CD4-positive, alpha-beta T cell treated with Interleukin-15 for 4 hours (primary cell): Measurements from ENCODE around the gene LRMDA.

Experiments used
- DNase-seq: peaks from one replicate; pipeline ENCODE4 v3.0.0-alpha.2; 2020; ENCODE audit warnings: low spot score

LRMDA gene

GRCh38 chr10:75999515-76000209 lies 568.2 kb downstream of the LRMDA start:
- no peak for DNase-seq

- DNase-seq: no peak
These were observed 569.1 kb downstream of the LRMDA start for GRCh38 chr10:76000550-76000949.

GRCh38 chr10:76001019-76001418 lies 569.6 kb downstream of the LRMDA start:
- DNase-seq: no peak

GRCh38 chr10:76001461-76001860 lies 570.0 kb downstream of the LRMDA start:
- no peak for DNase-seq

- no peak for DNase-seq
These were observed 570.9 kb downstream of the LRMDA start for GRCh38 chr10:76002262-76002854.

GRCh38 chr10:76007667-76008181 lies 576.3 kb downstream of the LRMDA start:
- no peak for DNase-seq

- no peak for DNase-seq
These were observed 578.1 kb downstream of the LRMDA start for GRCh38 chr10:76009531-76009930.

- no peak for DNase-seq
These were observed 579.3 kb downstream of the LRMDA start for GRCh38 chr10:76010703-76011102.

- no peak for DNase-seq
These were observed 581.4 kb downstream of the LRMDA start for GRCh38 chr10:76012716-76013327.

- no peak for DNase-seq
These were observed 583.8 kb downstream of the LRMDA start for GRCh38 chr10:76015245-76015644.

- no peak for DNase-seq
These were observed 585.8 kb downstream of the LRMDA start for GRCh38 chr10:76017026-76017732.

- DNase-seq: no peak
These were observed 586.5 kb downstream of the LRMDA start for GRCh38 chr10:76017733-76018433.

GRCh38 chr10:76020630-76021029 lies 589.2 kb downstream of the LRMDA start:
- no peak for DNase-seq

GRCh38 chr10:76021398-76021797 lies 590.0 kb downstream of the LRMDA start:
- no peak for DNase-seq

- no peak for DNase-seq
These were observed 590.9 kb downstream of the LRMDA start for GRCh38 chr10:76022366-76022765.

GRCh38 chr10:76023007-76023406 lies 591.6 kb downstream of the LRMDA start:
- no peak for DNase-seq

- no peak for DNase-seq
These were observed 593.2 kb downstream of the LRMDA start for GRCh38 chr10:76024460-76025123.

- DNase-seq: no peak
These were observed 593.7 kb downstream of the LRMDA start for GRCh38 chr10:76025124-76025477.

- DNase-seq: no peak
These were observed 594.9 kb downstream of the LRMDA start for GRCh38 chr10:76026176-76026771.

GRCh38 chr10:76026905-76027304 lies 595.5 kb downstream of the LRMDA start:
- DNase-seq: no peak

GRCh38 chr10:76029782-76030181 lies 598.4 kb downstream of the LRMDA start:
- no peak for DNase-seq
